Measurements from ENCODE around the gene HAGHL.

GRCh38 chr16:694863-695354, 32.0 kb upstream of the HAGHL start:
- TF ChIP-seq POLR2A (IDR thresholded peaks at IDR 0.05), result no peak
- TF ChIP-seq CTCF (IDR thresholded peaks at IDR 0.05), result no peak
- no peak for TF ChIP-seq EP300 (IDR thresholded peaks at IDR 0.05)
